H1 (cell line): ENCODE measurements around the gene MATN1.

Experiments
- ASH2L ChIP-seq: fragments of 200-600, 300-600 bp; sonication (generic); IDR thresholded peaks from one replicate; pipeline ENCODE4 v1.7.1; 2017; ENCODE audit warnings: low read length
- ATF2 ChIP-seq: IDR thresholded peaks from 2 replicates; pipeline ENCODE4 v1.6.1; 2012; ENCODE audit warnings: low read length, inconsistent platforms
- CEBPB ChIP-seq: IDR thresholded peaks from 2 replicates; pipeline ENCODE4 v1.6.1; 2012; ENCODE audit warnings: low read depth, low read length
- CTCF ChIP-seq, 3 experiments: IDR thresholded peaks; 1 replicate in 2 of 3; 2 replicates in 1 of 3; pipeline versions ENCODE4 v1.5.1 to v1.6.1; 2011; ENCODE audit warnings: low read length in 3 of 3, mild to moderate bottlenecking in 3 of 3, inconsistent platforms in 2 of 3, low read depth in 1 of 3, moderate library complexity in 1 of 3; ENCODE audit not compliant: insufficient read depth in 1 of 3; ENCODE audit errors: control extremely low read depth in 1 of 3
- EZH2 ChIP-seq: fragments of 200-600 bp; sonication (generic); IDR thresholded peaks from 2 replicates; pipeline ENCODE4 v1.7.1; 2012; ENCODE audit warnings: low read depth, mild to moderate bottlenecking, moderate library complexity, low read length, inconsistent platforms; ENCODE audit not compliant: severe bottlenecking
- HDAC6 ChIP-seq: IDR thresholded peaks from one replicate; pipeline ENCODE4 v1.7.1; 2012; ENCODE audit warnings: low read depth, mild to moderate bottlenecking, inconsistent platforms, low read length, moderate library complexity
- POLR2A ChIP-seq, 2 experiments: IDR thresholded peaks; 1 replicate in 1 of 2; 2 replicates in 1 of 2; pipeline ENCODE4 v1.6.1; 2011; ENCODE audit warnings: low read depth in 2 of 2, low read length in 2 of 2, mild to moderate bottlenecking in 2 of 2; ENCODE audit errors: control extremely low read depth in 1 of 2
- POLR2AphosphoS5 ChIP-seq: IDR thresholded peaks from 2 replicates; pipeline ENCODE4 v1.6.1; 2011; ENCODE audit warnings: low read depth, low read length
- RAD21 ChIP-seq, 2 experiments: IDR thresholded peaks in 1 of 2; conservative IDR thresholded peaks in 1 of 2; 2 replicates each; pipeline ENCODE4 v1.6.1; 2011; ENCODE audit warnings: low read depth in 2 of 2, low read length in 2 of 2, improper control_type of control experiment in 1 of 2, inconsistent platforms in 1 of 2, mild to moderate bottlenecking in 1 of 2, moderate library complexity in 1 of 2
- TEAD4 ChIP-seq: IDR thresholded peaks from 2 replicates; pipeline ENCODE4 v1.6.1; 2012; ENCODE audit warnings: low read depth, low read length, inconsistent platforms, mixed read lengths

GRCh38 chr1:30745834-30746208, 22.4 kb upstream of the MATN1 start:
- no peak for TF ChIP-seq HDAC6
- TF ChIP-seq POLR2A (IDR thresholded peaks at IDR 0.05; ENCODE audit: control extremely low read depth in 1 of 2, low read depth in 2 of 2, low read length in 2 of 2): no peak
- TF ChIP-seq CTCF (IDR thresholded peaks at IDR 0.05; ENCODE audit: control extremely low read depth in 1 of 3, insufficient read depth in 1 of 3, low read depth in 1 of 3, low read length in 3 of 3): no peak
- TF ChIP-seq CEBPB: no peak
- TF ChIP-seq ATF2: no peak
- no peak for TF ChIP-seq ASH2L
- TF ChIP-seq POLR2AphosphoS5: no peak
- no peak for TF ChIP-seq TEAD4
- no peak for TF ChIP-seq RAD21 (IDR thresholded peaks at IDR 0.05 in 1 of 2, conservative IDR thresholded peaks at IDR 0.05 in 1 of 2; ENCODE audit: low read depth in 2 of 2, low read length in 2 of 2)
- TF ChIP-seq EZH2: no peak
